Pulmonary artery endothelial cell (primary cell): Measurements from ENCODE around the gene NUCKS1. TPM values are rescaled to one million over a fixed set of nuclear protein-coding genes. Genes with fewer than 3 reads are reported as not detected.

ENCODE experiments used
- DNase-seq: peaks from one replicate; pipeline ENCODE4 v3.0.0-alpha.2; 2011; ENCODE audit warnings: low read depth, low spot score
- total RNA-seq: library from RNA; depleted of rRNA; stranded (reverse); fragments of >200 nt; gene quantifications from 2 replicates; pipeline ENCODE4 v1.2.3, GENCODE V29; 2014

NUCKS1 gene
- total RNA-seq, 1 donor from 2014 or later, result 162 TPM

DNA sequence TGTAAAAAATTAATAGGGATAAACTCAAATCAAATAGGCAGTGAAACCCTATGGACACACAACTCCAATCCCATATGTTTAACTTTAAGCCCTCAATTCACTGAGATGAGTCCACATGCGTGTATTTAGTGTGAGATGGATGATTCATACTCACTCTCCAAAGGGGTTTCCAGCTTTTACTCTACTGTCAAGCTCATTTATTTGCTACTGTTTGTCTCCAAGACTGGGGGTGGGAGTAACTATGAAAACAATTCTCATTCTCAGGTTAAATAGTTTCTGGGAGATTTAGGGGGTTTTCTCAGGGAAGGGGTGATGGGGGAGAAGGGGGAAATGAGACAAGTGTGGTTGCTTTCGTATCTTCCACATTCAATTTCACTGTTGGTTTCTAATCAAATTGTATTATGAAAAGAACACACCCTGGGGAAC is 22.6 kb upstream of the NUCKS1 start:
- DNase-seq, result no peak

GRCh38 chr1:205770618-205771017 is 20.6 kb upstream of the NUCKS1 start:
- DNase-seq, result no peak

GRCh38 chr1:205769641-205770365 is 19.8 kb upstream of the NUCKS1 start:
- no peak for DNase-seq

DNA sequence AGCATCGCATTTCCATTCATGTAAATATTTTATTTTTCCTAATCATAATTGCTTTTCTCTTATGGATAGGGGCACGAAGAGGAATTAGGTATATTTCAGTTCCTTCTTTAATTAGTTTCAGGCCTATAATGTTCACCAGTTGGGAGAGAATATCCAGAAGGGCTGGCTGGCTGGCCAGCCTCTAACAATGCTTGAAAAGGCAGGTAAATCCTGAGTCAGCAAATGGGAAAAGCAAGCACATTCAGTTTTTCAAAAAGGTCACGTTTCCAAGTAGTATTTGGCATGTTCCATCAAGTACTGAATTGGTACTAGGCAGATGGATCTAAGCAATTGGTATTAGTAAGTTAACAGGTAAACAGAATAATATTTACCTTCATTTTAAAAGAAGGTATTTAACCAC is 17.3 kb upstream of the NUCKS1 start:
- DNase-seq, result no peak

GRCh38 chr1:205766570-205766969 is 16.6 kb upstream of the NUCKS1 start:
- DNase-seq, result no peak

GRCh38 chr1:205766038-205766437 is 16.1 kb upstream of the NUCKS1 start:
- DNase-seq, result no peak

DNA sequence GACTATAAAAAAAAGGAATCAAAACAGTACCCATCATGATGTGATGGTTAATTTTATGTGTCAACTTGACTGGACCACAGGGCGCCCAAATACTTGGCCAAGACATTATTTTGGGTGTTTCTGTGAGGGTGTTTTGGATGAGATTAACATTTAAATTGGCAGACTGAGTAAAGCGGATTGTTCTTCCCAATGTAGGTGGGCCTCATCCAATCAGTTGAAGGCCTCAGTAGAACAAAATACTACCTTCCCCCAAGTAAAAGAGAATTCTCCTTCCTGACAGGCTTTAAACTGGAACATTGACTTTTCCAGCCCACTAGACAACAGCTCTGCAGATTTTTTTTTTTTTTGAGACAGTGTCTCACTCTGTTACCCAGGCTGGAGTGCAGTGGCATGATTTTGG is 14.6 kb upstream of the NUCKS1 start:
- DNase-seq, result no peak

- DNase-seq, result no peak
Measured at GRCh38 chr1:205763980-205764379, 14.0 kb upstream of the NUCKS1 start.

- no peak for DNase-seq
Measured at GRCh38 chr1:205760606-205761005, 10.6 kb upstream of the NUCKS1 start.

DNA sequence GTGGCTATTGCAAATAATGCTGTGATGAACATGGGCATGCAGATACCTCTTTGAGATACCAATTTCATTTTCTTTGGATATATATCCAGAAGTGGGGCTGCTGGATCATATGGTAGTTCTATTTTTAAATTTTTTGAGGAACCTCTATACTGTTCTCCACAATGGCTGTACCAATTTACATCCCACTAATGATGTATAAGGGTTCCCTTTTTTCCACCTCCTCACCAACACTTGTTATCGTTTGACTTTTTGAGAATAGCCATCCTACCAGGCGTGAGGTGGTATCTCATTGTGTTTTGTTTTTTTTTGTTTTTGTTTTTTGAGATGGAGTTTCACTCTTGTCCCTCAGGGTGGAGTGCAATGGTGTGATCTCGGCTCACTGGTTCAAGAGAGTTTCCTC is 6.6 kb upstream of the NUCKS1 start:
- no peak for DNase-seq

- DNase-seq, result no peak
Measured at GRCh38 chr1:205754857-205755256, 4.9 kb upstream of the NUCKS1 start.

- no peak for DNase-seq
Measured at GRCh38 chr1:205751036-205751651, 1.2 kb upstream of the NUCKS1 start.

GRCh38 chr1:205749234-205750137 is 496 bp downstream of the NUCKS1 start:
- peak; percentile 91 for DNase-seq

DNA sequence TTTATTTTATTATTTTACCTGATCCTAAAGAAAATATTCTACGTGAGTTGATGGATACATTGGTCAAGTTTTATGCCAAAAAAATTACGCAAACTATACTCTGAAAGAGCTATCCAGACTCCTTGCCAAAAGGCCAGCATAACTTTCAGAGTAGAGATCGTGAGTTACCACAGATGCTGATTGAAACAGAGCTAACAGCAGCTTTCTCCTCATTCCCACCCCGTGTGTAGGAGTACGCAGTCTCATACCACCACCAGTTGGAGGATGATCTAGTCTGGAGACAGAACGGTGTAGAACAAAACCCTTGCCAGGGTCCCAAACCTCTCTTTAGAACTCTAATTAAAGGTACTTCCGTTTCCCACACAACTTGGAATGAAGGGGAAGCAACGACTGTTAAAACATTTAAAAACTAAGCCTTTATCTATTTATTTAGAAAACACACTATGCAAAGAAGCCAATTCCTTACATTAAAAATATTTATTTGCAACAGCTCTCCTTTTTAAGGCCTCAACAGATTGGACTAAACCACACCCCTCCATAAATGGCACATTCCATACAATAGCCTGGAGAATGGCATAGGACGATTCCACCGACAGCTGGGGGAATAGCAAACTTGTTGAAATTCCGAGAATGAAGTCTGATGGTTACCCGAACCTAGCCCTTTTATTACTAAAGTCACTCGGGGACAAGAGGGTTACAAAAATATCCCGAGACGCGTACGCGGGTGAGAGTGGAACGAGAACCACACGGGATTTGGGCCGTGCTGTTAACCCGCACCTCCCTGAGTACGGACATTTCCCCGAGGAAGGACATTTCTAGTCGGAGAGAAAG is 1.4 kb downstream of the NUCKS1 start:
- peak; percentile 11 for DNase-seq

GRCh38 chr1:205746757-205747412 is 3.1 kb downstream of the NUCKS1 start:
- DNase-seq, result no peak

- no peak for DNase-seq
Measured at GRCh38 chr1:205744403-205744802, 5.6 kb downstream of the NUCKS1 start.

GRCh38 chr1:205743977-205744376 is 6.0 kb downstream of the NUCKS1 start:
- DNase-seq, result no peak

- no peak for DNase-seq
Measured at GRCh38 chr1:205741681-205742080, 8.3 kb downstream of the NUCKS1 start.

DNA sequence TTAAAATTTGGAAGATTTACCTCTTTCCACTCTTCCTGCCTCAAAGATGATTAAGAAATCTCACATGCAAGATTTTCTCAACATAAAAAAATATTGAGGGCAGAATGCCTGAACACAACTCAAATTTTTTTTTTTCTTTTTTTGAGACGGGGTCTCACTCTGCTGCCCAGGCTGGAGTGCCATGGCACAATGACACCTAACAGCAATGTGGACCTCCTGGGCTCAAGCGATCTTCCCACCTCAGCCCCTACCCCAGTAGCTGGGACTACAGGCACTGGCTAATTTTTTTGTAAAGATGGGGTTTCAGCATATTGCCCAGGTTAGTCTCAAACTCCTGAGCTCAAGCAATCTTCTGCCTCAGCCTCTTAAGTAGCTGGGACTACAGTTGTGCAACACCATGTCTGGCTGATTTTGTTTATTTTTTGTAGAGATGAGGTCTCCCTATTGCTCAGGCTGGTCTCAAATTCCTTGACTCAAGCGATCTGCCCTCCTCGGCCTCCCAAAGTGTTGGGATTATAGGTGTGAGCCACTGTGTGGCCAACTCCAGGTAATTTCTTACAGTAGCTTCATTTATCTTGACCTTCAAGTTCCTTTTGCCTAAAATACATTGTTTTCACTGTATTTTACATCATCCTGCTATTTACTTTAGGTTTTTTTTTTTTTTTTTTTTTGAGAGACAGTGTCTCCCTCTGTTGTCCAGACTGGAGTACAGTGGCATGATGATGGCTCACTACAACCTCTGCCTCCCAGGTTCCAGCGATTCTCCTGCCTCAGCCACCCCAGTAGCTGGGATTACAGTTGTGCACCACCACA is 10.4 kb downstream of the NUCKS1 start:
- DNase-seq, result no peak

DNA sequence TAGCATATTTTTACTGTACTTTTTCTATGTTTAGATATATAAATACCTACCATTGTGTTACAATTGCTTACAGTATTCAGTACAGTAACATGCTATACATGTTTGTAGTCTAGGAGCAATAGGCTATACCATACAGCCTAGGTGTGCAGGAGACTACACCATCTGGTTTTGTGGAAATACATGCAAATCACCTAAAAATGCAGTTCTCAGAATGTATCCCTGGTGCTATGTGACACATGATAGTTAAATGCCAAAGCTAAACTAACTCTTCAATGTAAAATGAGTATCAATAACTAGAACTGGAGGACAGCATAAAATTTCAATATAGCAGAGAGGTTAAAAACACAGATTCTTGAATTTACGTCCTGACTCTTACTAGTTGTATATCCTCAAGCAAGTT is 14.8 kb downstream of the NUCKS1 start:
- no peak for DNase-seq
